Brain microvascular endothelial cell (primary cell): ENCODE measurements around the gene DYNC2H1.
A peak's percentile ranks its signal among the peaks of the same experiment; 100 is the strongest.

Experiments
- DNase-seq: peaks from one replicate; pipeline ENCODE4 v3.0.0-alpha.2; 2020
- H3K27ac ChIP-seq: fragments of 250-450 bp; sonication (Bioruptor Pico); 2 replicates; pipeline ENCODE4 v1.5.1; 2020; ENCODE audit warnings: mild to moderate bottlenecking, moderate library complexity
- H3K27me3 ChIP-seq: fragments of 250-450 bp; sonication (Bioruptor Pico); replicated peaks from 2 replicates; pipeline ENCODE4 v1.5.1; 2020; ENCODE audit warnings: mild to moderate bottlenecking
- H3K36me3 ChIP-seq: fragments of 250-450 bp; sonication (Bioruptor Pico); replicated peaks from 2 replicates; pipeline ENCODE4 v1.5.1; 2020; ENCODE audit warnings: mild to moderate bottlenecking
- H3K4me3 ChIP-seq: 2 replicates; pipeline ENCODE4 v1.5.1; 2011; ENCODE audit warnings: low read depth, mild to moderate bottlenecking, control low read depth, low read length, moderate library complexity
- CTCF ChIP-seq: IDR thresholded peaks from 2 replicates; pipeline ENCODE4 v1.5.1; 2011; ENCODE audit warnings: low read depth, mild to moderate bottlenecking, moderate library complexity, low read length, control low read depth, inconsistent platforms; ENCODE audit errors: missing control alignments
- in situ Hi-C: cut with HindIII; loops from 2 replicates; pipeline ENCODE4 v1.10.0; 2017; ENCODE audit warnings: low sequenced_read_pairs, low pct_ligation_motif_present

The DYNC2H1 gene

GRCh38 chr11:103378931-103379330 is 269.7 kb downstream of the DYNC2H1 start:
- in situ Hi-C loops: no loop called here
- no peak for DNase-seq
- no peaks in the 10 kb centered on the region for H3K27me3 ChIP-seq
- no peaks in the 10 kb centered on the region for H3K36me3 ChIP-seq
- no peak overlapping the region for H3K4me3 ChIP-seq
- no peak for TF ChIP-seq CTCF
- no peak overlapping the region for H3K27ac ChIP-seq

- H3K27ac ChIP-seq: no peak overlapping the region
- in situ Hi-C loops: no loop called here
- no peak for DNase-seq
- H3K27me3 ChIP-seq: no peaks in the 10 kb centered on the region
- H3K4me3 ChIP-seq: no peak overlapping the region
- no peaks in the 10 kb centered on the region for H3K36me3 ChIP-seq
- TF ChIP-seq CTCF: no peak
Observed at GRCh38 chr11:103380031-103380430, 270.8 kb downstream of the DYNC2H1 start.

- in situ Hi-C loops: no loop called here
- Histone ChIP-seq H3K27ac (no peak overlapping the region), H3K36me3 (no peaks in the 10 kb centered on the region), H3K27me3 (no peaks in the 10 kb centered on the region), H3K4me3 (no peak overlapping the region)
- no peak for TF ChIP-seq CTCF
- DNase-seq: no peak
Observed at GRCh38 chr11:103384652-103385051, 275.4 kb downstream of the DYNC2H1 start.

GRCh38 chr11:103395612-103396011 is 286.4 kb downstream of the DYNC2H1 start:
- no peak for TF ChIP-seq CTCF
- Histone ChIP-seq H3K27me3 (no peaks in the 10 kb centered on the region), H3K27ac (peak overlapping the region; percentile 22), H3K36me3 (no peaks in the 10 kb centered on the region), H3K4me3 (no peak overlapping the region)
- peak; percentile 12 for DNase-seq
- in situ Hi-C loops: no loop called here

- Histone ChIP-seq H3K27me3 (no peaks in the 10 kb centered on the region), H3K27ac (peak overlapping the region; percentile 22), H3K4me3 (no peak overlapping the region), H3K36me3 (no peaks in the 10 kb centered on the region)
- DNase-seq: no peak
- in situ Hi-C loops: no loop called here
- TF ChIP-seq CTCF: no peak
Observed at GRCh38 chr11:103396237-103396636, 287.0 kb downstream of the DYNC2H1 start.

- in situ Hi-C loops: no loop called here
- no peak for TF ChIP-seq CTCF
- Histone ChIP-seq H3K27me3 (no peaks in the 10 kb centered on the region), H3K27ac (no peak overlapping the region), H3K4me3 (no peak overlapping the region), H3K36me3 (no peaks in the 10 kb centered on the region)
- no peak for DNase-seq
Observed at GRCh38 chr11:103397369-103397768, 288.1 kb downstream of the DYNC2H1 start.
